GM13977 (cell line): Measurements from ENCODE around the gene ZNF761.
"Not testable (repeated sequence)": the region's sequence is repeated elsewhere in the genome, so short reads cannot be mapped to it uniquely, and the experiment has no call there.

Source experiments
- DNase-seq: peaks from one replicate; pipeline ENCODE4 v3.0.0; 2012; ENCODE audit warnings: low spot score
- in situ Hi-C: fragments of 300-500 bp; cut with MboI; formaldehyde crosslinking; loops from one replicate; pipeline ENCODE4 v1.12.0; 2022; ENCODE audit warnings: low sequenced_read_pairs, low pct_unique_long_range_greater_than_20kb, mixed read lengths, inconsistent platforms; ENCODE audit not compliant: unreplicated experiment
- TF ChIP-seq, protein P1 (sequence below): IDR thresholded peaks from 2 replicates; pipeline ENCODE4 v1.5.1; 2012; ENCODE audit warnings: mild to moderate bottlenecking, control low read depth; ENCODE audit not compliant: insufficient read depth; ENCODE audit errors: extremely low read depth, missing control alignments

ZNF761 gene

DNA sequence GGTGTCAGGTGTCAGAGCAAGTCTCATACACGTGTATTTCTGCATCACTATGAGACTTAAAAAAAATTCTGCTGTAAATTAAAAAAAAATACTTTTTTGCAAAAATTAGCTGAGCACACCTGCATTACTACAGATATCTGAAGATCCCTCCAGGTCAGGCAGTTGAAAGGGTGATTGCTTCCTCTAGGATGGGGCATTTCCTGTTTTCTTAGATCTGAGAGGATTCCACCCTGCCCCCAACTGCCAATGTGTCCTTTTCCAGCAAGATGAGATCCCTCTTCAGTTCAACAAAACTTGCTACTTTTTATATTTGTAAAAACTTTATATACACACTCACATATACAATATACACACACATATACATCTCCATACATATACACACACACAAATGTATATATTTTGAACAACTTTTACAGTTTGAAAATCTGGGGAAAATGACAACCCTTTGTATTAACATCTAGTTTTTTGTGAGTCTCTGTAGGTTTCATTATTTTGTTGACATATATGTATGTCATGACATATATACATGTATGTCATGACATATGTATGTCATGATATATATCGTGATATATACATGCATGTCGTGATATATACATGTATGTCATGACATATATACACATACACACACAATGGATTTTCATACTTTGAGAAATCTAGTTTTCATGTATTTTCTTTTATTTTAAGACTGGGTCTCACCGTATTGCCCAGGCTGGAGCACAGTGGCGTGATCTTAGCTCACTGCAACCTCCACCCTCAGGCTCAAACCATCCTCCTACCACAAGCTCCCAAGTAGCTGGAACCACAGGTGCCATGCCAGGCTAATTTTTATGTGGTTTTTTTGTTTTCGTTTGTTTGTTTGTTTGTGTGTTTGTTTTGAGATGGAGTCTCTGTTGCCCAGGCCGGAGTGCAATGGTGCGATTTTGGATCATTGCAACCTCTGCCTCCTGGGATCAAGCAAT is 53.5 kb downstream of the ZNF761 start:
- TF ChIP-seq, protein P1, sequence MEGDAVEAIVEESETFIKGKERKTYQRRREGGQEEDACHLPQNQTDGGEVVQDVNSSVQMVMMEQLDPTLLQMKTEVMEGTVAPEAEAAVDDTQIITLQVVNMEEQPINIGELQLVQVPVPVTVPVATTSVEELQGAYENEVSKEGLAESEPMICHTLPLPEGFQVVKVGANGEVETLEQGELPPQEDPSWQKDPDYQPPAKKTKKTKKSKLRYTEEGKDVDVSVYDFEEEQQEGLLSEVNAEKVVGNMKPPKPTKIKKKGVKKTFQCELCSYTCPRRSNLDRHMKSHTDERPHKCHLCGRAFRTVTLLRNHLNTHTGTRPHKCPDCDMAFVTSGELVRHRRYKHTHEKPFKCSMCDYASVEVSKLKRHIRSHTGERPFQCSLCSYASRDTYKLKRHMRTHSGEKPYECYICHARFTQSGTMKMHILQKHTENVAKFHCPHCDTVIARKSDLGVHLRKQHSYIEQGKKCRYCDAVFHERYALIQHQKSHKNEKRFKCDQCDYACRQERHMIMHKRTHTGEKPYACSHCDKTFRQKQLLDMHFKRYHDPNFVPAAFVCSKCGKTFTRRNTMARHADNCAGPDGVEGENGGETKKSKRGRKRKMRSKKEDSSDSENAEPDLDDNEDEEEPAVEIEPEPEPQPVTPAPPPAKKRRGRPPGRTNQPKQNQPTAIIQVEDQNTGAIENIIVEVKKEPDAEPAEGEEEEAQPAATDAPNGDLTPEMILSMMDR: no peak

DNA sequence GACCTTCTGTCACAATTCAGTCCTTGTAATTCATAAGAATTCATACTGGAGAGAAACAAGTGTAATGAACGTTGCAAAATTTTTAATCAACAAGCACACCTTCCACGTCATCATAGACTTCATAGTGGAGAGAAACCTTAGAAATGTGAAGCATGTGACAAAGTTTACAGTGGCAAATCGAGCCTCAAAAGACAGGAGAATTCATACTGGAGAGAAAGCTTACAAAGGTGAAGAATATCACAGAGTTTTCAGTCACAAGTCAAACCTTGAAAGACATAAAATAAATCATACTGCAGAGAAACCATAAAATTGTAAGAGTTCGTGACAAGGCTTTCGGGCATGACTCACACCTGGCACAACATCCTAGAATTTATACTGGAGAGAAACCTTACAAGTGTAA is 60.4 kb downstream of the ZNF761 start:
- in situ Hi-C loops: no loop called here
- TF ChIP-seq, protein P1: no peak

More for the DNA sequence above, 53.5 kb downstream of the ZNF761 start:
- in situ Hi-C loops: no loop called here
- DNase-seq: no peak

DNA sequence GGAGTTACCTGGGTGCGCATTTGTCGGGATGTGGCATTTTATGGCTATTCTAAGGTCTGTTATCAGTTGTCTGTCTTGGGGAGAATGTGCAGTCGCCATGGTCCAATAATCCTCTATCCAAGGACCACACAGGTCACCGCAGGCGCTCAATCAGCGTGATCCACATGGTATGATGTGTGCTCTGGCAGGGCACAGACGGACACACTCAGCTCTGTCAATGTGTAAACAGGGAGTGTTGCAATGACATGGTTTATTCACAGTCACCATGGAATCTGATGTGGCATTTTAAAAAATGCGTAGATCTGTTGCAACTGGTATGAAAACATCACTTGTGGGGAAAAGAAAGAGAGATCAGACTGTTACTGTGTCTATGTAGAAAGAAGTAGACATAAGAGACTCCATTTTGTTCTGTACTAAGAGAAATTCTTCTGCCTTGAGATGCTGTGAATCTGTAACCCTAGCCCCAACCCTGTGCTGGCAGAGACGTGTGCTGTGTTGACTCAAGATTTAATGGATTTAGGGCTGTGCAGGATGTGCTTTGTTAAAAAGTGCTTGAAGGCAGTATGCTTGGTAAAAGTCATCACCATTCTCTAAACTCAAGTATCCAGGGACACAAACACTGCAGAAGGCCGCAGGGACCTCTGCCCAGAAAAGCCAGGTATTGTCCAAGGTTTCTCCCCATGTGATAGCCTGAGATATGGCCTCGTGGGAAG is 65.7 kb downstream of the ZNF761 start:
- DNase-seq, in situ Hi-C loops: not testable (repeated sequence)

More for the DNA sequence above, 60.4 kb downstream of the ZNF761 start:
- no peak for DNase-seq

DNA sequence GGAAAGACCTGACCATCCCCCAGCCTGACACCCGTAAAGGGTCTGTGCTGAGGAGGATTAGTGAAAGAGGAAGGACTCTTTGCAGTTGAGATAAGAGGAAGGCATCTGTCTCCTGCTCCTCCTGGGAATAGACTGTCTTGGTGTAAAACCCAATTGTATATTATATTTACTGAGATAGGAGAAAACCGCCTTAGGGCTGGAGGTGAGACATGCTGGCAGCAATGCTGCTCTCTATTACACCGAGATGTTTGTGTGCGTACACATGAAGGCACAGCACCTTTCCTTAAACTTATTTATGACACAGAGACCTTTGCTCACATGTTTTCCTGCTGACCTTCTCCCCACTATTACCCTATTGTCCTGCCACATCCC is 66.2 kb downstream of the ZNF761 start:
- not testable (repeated sequence) for DNase-seq

DNA sequence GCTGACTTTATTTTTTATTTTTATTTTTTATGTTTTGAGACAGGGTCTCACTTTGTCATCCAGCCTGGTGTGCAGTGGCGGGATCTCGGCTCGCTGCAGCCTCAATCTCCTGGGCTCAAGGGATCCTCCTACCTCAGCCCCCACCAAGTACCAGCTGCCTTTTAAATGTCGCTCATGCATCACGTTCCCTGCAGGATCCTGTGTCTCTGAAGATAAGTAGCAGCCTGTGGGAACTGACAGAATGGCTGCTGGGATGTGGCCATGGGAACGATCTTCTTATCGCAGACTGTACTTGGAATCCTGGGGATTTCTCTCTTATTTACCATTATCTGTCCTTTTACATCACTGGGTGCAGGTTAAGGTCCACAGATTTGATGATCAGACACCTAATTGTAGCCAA is 71.4 kb downstream of the ZNF761 start:
- in situ Hi-C loops, DNase-seq: not testable (repeated sequence)

More for the DNA sequence above, 66.2 kb downstream of the ZNF761 start:
- in situ Hi-C loops: not testable (repeated sequence)

DNA sequence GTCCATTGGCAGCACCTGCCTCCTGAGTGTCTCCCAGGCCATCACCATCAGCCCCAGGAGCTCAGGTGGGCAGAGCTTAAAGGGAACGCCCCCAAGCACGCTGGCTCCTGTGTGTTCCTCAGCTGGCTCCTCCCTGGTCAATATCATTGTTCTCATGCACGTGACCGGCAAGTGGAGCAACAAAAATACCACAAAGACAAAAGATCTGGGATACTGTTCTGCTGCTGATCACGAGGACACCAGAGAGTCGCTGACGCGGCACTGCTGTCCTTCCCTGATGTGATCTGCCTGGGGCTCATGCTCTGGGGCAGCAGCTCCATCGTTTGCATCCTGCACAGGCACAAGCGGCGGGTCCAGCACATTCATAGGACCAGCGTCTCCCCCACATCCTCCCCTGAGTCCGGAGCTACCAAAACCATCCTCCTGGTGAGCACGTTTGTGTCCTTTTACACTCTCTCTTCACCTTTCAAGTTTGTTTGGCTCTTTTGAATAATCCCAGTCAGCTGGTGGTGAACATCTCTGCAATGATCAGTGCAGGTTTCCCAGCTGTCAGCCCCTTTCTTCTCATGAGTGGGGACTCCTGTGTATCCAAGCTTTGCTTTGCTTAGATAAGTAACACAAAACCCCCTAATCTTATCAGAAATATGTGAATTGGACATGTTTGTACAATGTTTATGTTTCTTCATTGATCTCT is 72.0 kb downstream of the ZNF761 start:
- in situ Hi-C loops, DNase-seq: not testable (repeated sequence)

DNA sequence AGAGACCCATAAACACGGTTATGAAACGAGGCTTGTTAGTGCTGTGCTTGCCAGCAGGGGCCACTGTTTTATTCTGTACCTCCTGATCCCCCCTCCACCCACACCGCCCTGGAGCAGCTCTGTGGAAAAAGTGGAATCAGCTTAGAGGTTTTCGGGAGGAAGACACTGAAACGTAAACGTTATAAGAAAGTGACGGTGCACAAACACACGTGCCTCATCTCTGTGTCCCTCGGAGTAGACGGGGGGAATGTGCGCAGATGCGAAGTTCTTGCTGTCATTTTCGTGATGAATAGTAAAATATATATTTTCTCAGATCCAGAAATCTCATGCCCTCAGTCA is 72.5 kb downstream of the ZNF761 start:
- DNase-seq, in situ Hi-C loops: not testable (repeated sequence)

DNA sequence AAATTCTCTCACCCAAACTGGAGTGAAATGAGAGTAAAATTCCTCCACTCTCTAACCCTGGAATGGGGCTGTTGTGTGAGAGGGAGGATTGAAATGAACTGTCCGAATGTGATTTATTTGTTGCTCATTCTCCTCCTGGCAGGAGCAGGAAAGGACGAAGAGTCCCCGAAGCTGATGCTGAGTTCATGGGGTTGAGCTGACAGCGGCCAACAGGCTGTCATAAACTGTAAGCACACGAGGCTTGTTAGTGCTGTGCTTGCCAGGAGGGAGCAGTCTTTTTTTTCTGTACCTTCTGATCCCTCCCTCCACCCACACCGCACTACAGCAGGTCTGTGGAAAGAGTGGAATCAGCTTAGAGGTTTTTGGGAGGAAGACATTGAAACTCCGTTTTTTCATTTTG is 73.1 kb downstream of the ZNF761 start:
- TF ChIP-seq, protein P1: no peak
- in situ Hi-C loops: no loop called here
- no peak for DNase-seq

DNA sequence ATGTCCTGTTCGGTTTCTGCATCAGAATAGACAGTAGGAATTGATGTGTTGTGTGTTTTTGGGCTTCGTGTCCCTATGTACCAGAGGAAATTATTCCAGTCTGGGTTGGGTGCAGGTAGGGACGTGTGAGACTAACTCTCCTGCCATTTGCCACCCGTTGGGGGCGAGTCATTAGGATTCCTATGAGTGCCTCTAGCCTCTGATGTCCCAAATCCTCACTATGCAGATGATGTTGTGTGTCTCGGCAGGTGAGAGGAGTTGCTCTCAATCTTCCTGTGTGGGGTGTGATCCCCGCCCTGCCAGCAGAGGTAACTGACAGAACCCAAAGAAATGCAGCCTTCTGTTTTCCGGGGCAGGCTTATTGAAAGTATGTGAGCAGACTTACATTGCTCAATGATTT is 74.9 kb downstream of the ZNF761 start:
- in situ Hi-C loops: no loop called here
- DNase-seq: no peak
- TF ChIP-seq, protein P1: no peak
